Measurements from ENCODE around the gene OOSP3.

The OOSP3 gene

GRCh38 chr11:59939482-59939881 lies 60.9 kb downstream of the OOSP3 start:
- no peaks in the 10 kb centered on the region for H3K4me1 ChIP-seq (ENCODE audit: control insufficient read depth in 2 of 2, insufficient read depth in 2 of 2, low read length in 2 of 2)
- no peak overlapping the region for H3K9ac ChIP-seq (ENCODE audit: low read depth in 1 of 2, low read length in 2 of 2)
- no peaks in the 10 kb centered on the region for H3K27me3 ChIP-seq (ENCODE audit: control insufficient read depth in 2 of 2, insufficient read depth in 2 of 2, low read length in 2 of 2)
- no peak overlapping the region for H3K27ac ChIP-seq (ENCODE audit: low read depth in 2 of 2, low read length in 2 of 2)
- no peaks in the 10 kb centered on the region for H3K9me3 ChIP-seq (ENCODE audit: control insufficient read depth in 2 of 2, low read length in 2 of 2)
- H3K4me3 ChIP-seq (ENCODE audit: low read length in 2 of 2), result no peak overlapping the region
- no peaks in the 10 kb centered on the region for H3K36me3 ChIP-seq (ENCODE audit: control insufficient read depth in 2 of 2, insufficient read depth in 2 of 2, low read length in 2 of 2)

GRCh38 chr11:59941091-59941490 lies 62.5 kb downstream of the OOSP3 start:
- Histone ChIP-seq H3K4me1 (ENCODE audit: control insufficient read depth in 2 of 2, insufficient read depth in 2 of 2, low read length in 2 of 2) (no peaks in the 10 kb centered on the region), H3K36me3 (ENCODE audit: control insufficient read depth in 2 of 2, insufficient read depth in 2 of 2, low read length in 2 of 2) (no peaks in the 10 kb centered on the region), H3K9ac (ENCODE audit: low read depth in 1 of 2, low read length in 2 of 2) (no peak overlapping the region), H3K9me3 (ENCODE audit: control insufficient read depth in 2 of 2, low read length in 2 of 2) (no peaks in the 10 kb centered on the region), H3K27me3 (ENCODE audit: control insufficient read depth in 2 of 2, insufficient read depth in 2 of 2, low read length in 2 of 2) (no peaks in the 10 kb centered on the region), H3K4me3 (ENCODE audit: low read length in 2 of 2) (no peak overlapping the region), H3K27ac (ENCODE audit: low read depth in 2 of 2, low read length in 2 of 2) (no peak overlapping the region)

GRCh38 chr11:59943997-59944714 lies 65.6 kb downstream of the OOSP3 start:
- Histone ChIP-seq H3K27ac (ENCODE audit: low read depth in 2 of 2, low read length in 2 of 2) (no peak overlapping the region), H3K4me3 (ENCODE audit: low read length in 2 of 2) (no peak overlapping the region), H3K27me3 (ENCODE audit: control insufficient read depth in 2 of 2, insufficient read depth in 2 of 2, low read length in 2 of 2) (no peaks in the 10 kb centered on the region), H3K36me3 (ENCODE audit: control insufficient read depth in 2 of 2, insufficient read depth in 2 of 2, low read length in 2 of 2) (no peaks in the 10 kb centered on the region), H3K9me3 (ENCODE audit: control insufficient read depth in 2 of 2, low read length in 2 of 2) (no peaks in the 10 kb centered on the region), H3K9ac (ENCODE audit: low read depth in 1 of 2, low read length in 2 of 2) (no peak overlapping the region), H3K4me1 (ENCODE audit: control insufficient read depth in 2 of 2, insufficient read depth in 2 of 2, low read length in 2 of 2) (no peaks in the 10 kb centered on the region)

GRCh38 chr11:59944720-59945119 lies 66.1 kb downstream of the OOSP3 start:
- H3K9me3 ChIP-seq (ENCODE audit: control insufficient read depth in 2 of 2, low read length in 2 of 2), result no peaks in the 10 kb centered on the region
- no peak overlapping the region for H3K4me3 ChIP-seq (ENCODE audit: low read length in 2 of 2)
- no peak overlapping the region for H3K9ac ChIP-seq (ENCODE audit: low read depth in 1 of 2, low read length in 2 of 2)
- H3K27me3 ChIP-seq (ENCODE audit: control insufficient read depth in 2 of 2, insufficient read depth in 2 of 2, low read length in 2 of 2), result no peaks in the 10 kb centered on the region
- no peaks in the 10 kb centered on the region for H3K36me3 ChIP-seq (ENCODE audit: control insufficient read depth in 2 of 2, insufficient read depth in 2 of 2, low read length in 2 of 2)
- no peaks in the 10 kb centered on the region for H3K4me1 ChIP-seq (ENCODE audit: control insufficient read depth in 2 of 2, insufficient read depth in 2 of 2, low read length in 2 of 2)
- no peak overlapping the region for H3K27ac ChIP-seq (ENCODE audit: low read depth in 2 of 2, low read length in 2 of 2)

Data from mucosa of rectum (tissue), 2 donors.